Mesodermal cell (in vitro differentiated cells): ENCODE data around the gene NHERF1.

Source experiments
- H3K27ac ChIP-seq: 2 replicates; pipeline ENCODE4 v1.7.0; 2013; ENCODE audit warnings: mild to moderate bottlenecking, low read depth, low read length, moderate library complexity; ENCODE audit not compliant: severe bottlenecking
- H3K36me3 ChIP-seq: 2 replicates; pipeline ENCODE4 v1.7.1; 2013; ENCODE audit warnings: mild to moderate bottlenecking, low read length, moderate library complexity; ENCODE audit not compliant: control insufficient read depth, insufficient read depth
- H3K4me1 ChIP-seq: one replicate; pipeline ENCODE4 v1.7.1; 2013; ENCODE audit warnings: mild to moderate bottlenecking, low read length; ENCODE audit not compliant: insufficient read depth, control insufficient read depth, poor library complexity, severe bottlenecking
- H3K4me3 ChIP-seq: 2 replicates; pipeline ENCODE4 v1.7.0; 2013; ENCODE audit warnings: low read length, control low read depth, mild to moderate bottlenecking; ENCODE audit not compliant: insufficient read depth, poor library complexity, severe bottlenecking; ENCODE audit errors: extremely low read depth
- H3K9me3 ChIP-seq: 2 replicates; pipeline ENCODE4 v1.7.1; 2013; ENCODE audit warnings: mild to moderate bottlenecking, low read length, moderate library complexity; ENCODE audit not compliant: control insufficient read depth
- WGBS, 2 experiments: methylation state at CpG; one replicate each; pipeline ENCODE4 v1.1.5; 2013; ENCODE audit warnings: missing lambda C conversion rate in 2 of 2; ENCODE audit not compliant: insufficient coverage in 2 of 2; 5-methylcytosine and 5-hydroxymethylcytosine counted together

Gene NHERF1

DNA sequence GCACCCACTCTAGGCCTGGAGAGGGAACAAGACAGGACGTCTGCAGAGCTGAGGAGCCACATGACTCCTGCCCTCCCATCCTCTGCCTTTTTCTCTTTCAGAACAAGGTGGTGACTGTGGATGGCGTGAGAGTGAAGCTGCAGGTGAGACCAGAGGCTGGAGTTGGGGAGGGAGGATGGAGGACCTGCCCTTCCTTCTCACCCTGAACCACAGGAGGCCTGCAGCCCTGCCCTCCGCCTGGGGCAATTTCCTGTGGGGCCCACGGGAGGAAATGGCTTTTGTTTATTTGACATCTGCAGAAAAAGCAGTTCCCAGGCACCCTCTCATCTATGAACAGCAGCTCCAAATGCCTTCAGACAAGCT is 6.3 kb upstream of the NHERF1 start:
- WGBS, 2 experiments, result 29 to 50% methylated on average over 1 of the region's 4 CpGs
- H3K4me3 ChIP-seq, result no peak overlapping the region
- no peaks in the 10 kb centered on the region for H3K9me3 ChIP-seq
- H3K4me1 ChIP-seq, result peaks cover 50% of the 10 kb centered on the region
- H3K36me3 ChIP-seq, result no peaks in the 10 kb centered on the region
- H3K27ac ChIP-seq, result no peak overlapping the region

DNA sequence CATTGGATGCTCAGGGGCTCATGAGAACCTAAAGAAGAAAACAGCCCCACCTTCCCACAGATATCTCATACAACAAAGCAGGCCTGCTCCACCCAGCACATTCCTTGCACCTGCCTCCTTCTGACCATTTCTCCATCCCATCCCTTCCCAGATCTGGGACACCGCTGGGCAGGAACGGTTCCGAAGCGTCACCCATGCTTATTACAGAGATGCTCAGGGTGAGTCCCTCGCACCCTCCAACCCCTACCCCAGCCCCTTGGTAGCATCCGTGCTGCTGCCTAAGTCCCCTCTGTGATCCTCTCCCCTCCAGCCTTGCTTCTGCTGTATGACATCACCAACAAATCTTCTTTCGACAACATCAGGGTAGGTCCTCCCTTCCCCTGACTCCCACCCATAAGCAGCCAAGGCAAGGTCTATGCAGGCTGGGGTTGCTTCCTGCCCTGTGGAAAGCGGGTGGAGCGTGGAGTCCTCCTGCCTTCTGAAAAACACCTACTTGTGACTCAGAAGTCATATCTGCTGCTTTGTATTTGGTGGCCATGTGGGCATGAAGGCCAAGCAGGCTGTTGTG is 5.4 kb upstream of the NHERF1 start:
- Histone ChIP-seq H3K9me3 (no peaks in the 10 kb centered on the region), H3K36me3 (no peaks in the 10 kb centered on the region), H3K4me1 (peaks cover 54% of the 10 kb centered on the region), H3K27ac (no peak overlapping the region), H3K4me3 (no peak overlapping the region)
- WGBS, 2 experiments, result 95% methylated on average over 8 of the region's 9 CpGs

DNA sequence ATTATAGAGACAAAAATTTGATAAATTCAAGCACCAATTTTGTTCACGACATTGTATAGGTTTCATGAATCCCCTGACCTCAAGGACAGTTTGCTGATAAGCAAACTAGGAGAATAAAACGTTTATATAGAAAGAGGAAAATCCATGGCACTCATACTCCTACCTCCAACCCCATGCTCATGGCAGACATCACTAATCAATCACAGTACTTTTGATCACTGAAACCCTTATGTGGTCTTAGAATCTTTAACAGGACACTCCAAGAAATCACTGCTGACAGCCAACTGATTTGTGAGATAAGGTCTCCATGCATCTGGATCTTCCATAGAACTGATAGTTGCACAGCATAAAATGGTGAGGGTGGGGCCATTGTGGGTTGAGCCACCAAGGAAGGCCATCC is 4.7 kb upstream of the NHERF1 start:
- Histone ChIP-seq H3K4me3 (no peak overlapping the region), H3K4me1 (peaks cover 48% of the 10 kb centered on the region), H3K9me3 (no peaks in the 10 kb centered on the region), H3K36me3 (no peaks in the 10 kb centered on the region), H3K27ac (no peak overlapping the region)
- 60% methylated on average over 1 of the region's 2 CpGs; no CpG with 5 or more reads in 1 of the 2 experiments for WGBS, 2 experiments

DNA sequence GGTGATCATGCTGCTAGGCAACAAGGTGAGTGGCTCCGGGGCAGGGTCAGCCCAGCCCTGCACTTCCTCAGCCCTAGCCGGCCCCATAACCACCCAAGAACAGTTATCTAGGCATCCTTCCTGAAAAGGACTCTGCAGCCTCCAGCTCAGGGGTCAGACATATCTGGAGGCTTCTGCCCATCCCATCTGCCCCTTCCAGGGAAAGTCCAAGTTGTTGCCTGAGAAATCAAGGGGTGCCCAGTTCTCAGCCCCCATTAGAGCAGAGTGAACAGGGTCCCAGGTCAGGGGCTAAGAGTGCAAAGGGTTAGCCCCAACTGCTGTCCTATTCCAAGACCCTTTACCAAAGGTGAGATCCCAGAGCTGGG is 4.1 kb upstream of the NHERF1 start:
- H3K4me3 ChIP-seq, result no peak overlapping the region
- 44 to 57% methylated on average over 2 of the region's 2 CpGs for WGBS, 2 experiments
- H3K9me3 ChIP-seq, result no peaks in the 10 kb centered on the region

DNA sequence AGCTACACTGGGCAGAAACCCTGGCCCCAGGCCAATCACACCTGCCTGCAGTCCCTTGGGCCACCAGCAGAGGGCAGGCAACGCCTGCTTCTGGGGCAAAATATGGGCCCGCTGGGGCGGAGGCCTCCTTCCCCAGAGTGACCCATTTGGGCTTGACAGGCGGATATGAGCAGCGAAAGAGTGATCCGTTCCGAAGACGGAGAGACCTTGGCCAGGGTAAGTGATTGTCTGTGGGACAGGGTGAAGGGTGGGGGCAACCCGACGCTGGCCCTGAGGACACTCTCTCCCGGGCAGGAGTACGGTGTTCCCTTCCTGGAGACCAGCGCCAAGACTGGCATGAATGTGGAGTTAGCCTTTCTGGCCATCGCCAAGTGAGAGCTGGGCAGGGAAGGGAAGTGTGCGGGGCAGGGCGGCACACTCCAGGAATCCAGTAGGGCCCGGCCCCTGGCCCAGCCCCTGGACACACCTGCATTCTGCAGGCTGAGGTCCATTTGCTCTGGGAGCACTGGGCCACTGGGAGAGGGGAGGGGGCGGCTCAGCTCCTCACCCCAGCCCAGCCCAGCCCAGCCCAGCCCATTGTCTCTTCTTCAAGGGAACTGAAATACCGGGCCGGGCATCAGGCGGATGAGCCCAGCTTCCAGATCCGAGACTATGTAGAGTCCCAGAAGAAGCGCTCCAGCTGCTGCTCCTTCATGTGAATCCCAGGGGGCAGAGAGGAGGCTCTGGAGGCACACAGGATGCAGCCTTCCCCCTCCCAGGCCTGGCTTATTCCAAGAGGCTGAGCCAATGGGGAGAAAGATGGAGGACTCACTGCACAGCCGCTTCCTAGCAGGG is 3.5 kb upstream of the NHERF1 start:
- Histone ChIP-seq H3K27ac (no peak overlapping the region), H3K4me1 (peaks cover 47% of the 10 kb centered on the region), H3K36me3 (no peaks in the 10 kb centered on the region), H3K4me3 (no peak overlapping the region), H3K9me3 (no peaks in the 10 kb centered on the region)
- 26 to 40% methylated on average over 15 to 21 of the region's 24 CpGs for WGBS, 2 experiments

More for the DNA sequence above, 4.1 kb upstream of the NHERF1 start:
- Histone ChIP-seq H3K36me3 (no peaks in the 10 kb centered on the region), H3K27ac (no peak overlapping the region), H3K4me1 (peaks cover 47% of the 10 kb centered on the region)

DNA sequence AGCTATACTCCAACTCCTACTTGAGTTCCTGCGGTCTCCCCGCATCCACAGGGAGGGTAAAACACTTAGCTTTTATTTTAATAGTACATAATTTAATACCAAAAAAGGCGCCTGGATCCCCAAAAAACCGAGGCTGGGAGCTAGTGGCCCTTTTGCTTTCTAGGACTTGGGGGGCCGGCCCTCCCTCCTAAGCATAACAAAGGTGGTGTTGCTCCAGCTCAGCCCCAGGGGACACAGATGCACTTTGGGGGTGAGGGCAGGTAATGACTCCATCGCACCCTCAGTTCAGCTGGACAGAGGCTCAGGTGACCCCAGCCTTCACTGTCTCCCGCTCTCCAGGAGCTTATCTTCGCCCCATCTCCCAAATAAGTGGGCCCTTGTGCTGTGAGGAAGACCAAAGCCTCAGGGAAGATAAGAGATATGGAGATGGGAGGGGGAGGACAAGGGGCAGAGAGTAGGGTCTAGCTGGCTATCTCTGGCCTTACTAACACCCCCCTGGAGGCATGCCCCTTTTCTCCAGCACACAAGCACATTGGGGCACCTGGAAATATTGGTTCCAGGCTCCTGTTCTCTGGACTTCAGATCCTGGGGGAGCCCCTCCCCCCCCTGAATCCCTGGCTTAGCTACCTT is 2.8 kb upstream of the NHERF1 start:
- Histone ChIP-seq H3K4me3 (no peak overlapping the region), H3K9me3 (no peaks in the 10 kb centered on the region), H3K36me3 (no peaks in the 10 kb centered on the region), H3K27ac (peak overlapping the region; percentile 96), H3K4me1 (peaks cover 47% of the 10 kb centered on the region)
- WGBS, 2 experiments, result 71 to 83% methylated on average over 2 to 5 of the region's 8 CpGs

DNA sequence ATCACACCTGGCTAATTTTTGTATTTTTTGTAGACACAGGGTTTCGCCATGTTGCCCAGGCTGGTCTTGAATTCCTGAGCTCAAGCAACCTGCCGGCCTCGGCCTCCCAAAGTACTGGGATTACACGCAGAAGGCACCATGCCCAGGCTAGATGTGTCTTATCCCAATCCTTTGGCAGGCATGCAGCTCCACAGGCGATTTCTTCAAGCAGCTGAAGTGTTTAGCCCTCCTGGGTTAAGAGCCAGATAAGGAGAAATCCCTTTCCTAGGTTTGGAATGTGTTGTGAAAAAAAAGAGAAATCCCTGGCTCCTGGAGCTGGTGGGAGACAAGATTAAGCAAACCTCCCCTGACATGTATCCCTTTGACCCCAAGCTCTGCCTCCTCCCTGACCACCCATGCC is 2.1 kb upstream of the NHERF1 start:
- H3K27ac ChIP-seq, result peak overlapping the region; percentile 96
- H3K36me3 ChIP-seq, result no peaks in the 10 kb centered on the region
- peaks cover 51% of the 10 kb centered on the region for H3K4me1 ChIP-seq
- no peak overlapping the region for H3K4me3 ChIP-seq
- no peaks in the 10 kb centered on the region for H3K9me3 ChIP-seq
- WGBS, 2 experiments, result 72 to 73% methylated on average over 4 to 5 of the region's 5 CpGs

DNA sequence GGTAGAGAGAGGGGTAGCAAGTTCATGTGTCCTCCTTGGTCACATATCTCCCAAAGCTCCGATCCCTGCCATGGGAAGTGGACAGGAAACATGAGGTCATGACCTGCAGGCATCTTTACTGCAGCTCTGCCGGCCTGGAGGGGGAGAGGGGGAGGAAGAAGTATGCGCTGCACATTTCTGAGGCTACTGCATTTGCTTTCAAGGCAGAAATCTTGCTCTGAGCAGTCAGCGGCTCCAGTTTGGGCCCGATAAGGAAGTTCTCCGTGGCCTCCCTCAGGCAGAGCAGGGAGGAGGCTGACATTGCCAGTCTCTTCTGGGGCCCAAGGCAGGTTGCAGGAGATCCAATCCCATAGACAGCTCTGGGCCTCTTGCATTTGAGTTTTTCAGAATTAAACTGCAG is 1.5 kb upstream of the NHERF1 start:
- Histone ChIP-seq H3K27ac (peak overlapping the region; percentile 96), H3K9me3 (no peaks in the 10 kb centered on the region), H3K4me3 (no peak overlapping the region), H3K4me1 (peaks cover 52% of the 10 kb centered on the region), H3K36me3 (no peaks in the 10 kb centered on the region)
- WGBS, 2 experiments, result 24 to 40% methylated on average over 5 to 6 of the region's 6 CpGs

DNA sequence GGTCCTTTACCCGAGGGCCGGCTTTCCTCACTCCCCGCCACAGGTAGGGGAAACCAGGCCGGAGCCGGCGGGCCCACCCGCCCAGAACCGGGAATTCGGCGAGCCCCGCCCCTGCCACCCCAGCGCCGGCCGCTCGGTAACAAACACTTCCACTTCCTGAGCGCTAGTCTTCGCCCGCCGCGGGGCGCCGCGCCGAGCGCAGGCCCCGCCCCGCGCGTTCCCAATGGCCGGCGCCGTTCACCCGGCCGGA is 224 bp upstream of the NHERF1 start:
- peak overlapping the region; percentile 92 for H3K4me3 ChIP-seq
- H3K36me3 ChIP-seq, result peaks cover 13% of the 10 kb centered on the region
- WGBS, 2 experiments, result 0% methylated on average over 24 to 32 of the region's 34 CpGs
- no peaks in the 10 kb centered on the region for H3K9me3 ChIP-seq
- peak overlapping the region; percentile 96 for H3K27ac ChIP-seq
- H3K4me1 ChIP-seq, result peaks cover 44% of the 10 kb centered on the region

DNA sequence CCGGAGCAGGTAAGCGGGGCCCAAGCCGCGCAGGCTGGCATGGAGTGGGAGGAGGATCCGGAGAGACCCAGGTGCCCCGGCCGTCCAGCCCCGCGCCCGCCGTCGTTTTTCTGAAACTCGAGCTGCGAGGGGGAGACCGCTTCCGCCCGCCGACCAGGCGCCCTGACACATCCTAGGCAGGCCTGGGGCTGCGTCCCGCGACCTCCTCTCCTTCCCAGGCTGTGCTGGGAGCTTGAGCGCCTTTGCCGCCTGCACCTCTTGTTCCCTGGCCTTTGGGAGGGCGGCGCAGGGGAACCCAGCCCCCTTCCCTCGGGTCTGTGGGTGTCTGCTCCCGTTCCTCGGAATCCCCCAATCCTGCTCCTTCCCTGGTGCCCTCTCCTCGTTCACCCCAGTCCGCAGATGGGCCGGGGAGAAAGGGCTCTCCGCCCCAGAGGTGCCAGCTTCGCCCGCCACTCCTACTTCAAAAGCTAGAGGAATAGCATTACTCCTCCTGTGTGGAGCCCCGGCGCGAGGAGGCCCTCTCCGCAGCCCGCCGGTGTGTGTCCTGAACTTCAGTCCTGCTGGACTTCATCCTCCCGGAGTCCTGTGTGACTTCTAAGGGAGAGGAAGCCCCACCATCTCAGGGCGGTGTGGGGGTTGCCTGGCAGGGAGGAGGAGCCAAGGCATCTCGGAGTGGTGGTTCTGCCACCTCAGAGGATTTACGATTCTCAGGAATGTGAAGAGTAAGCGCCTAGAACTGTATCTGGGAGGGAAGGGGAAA is 1.0 kb downstream of the NHERF1 start:
- no peaks in the 10 kb centered on the region for H3K9me3 ChIP-seq
- H3K36me3 ChIP-seq, result peaks cover 20% of the 10 kb centered on the region
- peak overlapping the region; percentile 92 for H3K4me3 ChIP-seq
- peaks cover 43% of the 10 kb centered on the region for H3K4me1 ChIP-seq
- no peak overlapping the region for H3K27ac ChIP-seq
- 1 to 3% methylated on average over 41 to 43 of the region's 46 CpGs for WGBS, 2 experiments

DNA sequence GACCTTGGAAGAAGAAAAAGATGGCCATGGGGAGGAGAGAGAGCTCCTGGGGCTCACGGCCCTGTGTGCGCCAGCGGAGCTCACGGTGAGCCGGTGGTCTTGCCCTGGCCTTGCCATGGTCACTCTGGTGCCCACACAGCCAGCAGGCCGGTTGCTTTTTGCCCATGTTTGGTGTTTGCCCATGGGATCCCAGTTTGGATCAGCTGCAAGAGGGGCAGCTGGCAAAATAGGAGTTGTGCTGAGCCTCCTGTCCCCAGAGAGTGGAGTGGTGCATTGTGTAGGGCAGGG is 1.6 kb downstream of the NHERF1 start:
- Histone ChIP-seq H3K27ac (no peak overlapping the region), H3K4me1 (peaks cover 40% of the 10 kb centered on the region), H3K36me3 (peaks cover 20% of the 10 kb centered on the region), H3K9me3 (no peaks in the 10 kb centered on the region), H3K4me3 (peak overlapping the region; percentile 92)
- WGBS, 2 experiments, result 51 to 53% methylated on average over 6 of the region's 6 CpGs
